Endothelial cell of umbilical vein (primary cell): ENCODE measurements around the gene TDRD3.

Experiments used
- CTCF ChIP-seq, 2 donors: IDR thresholded peaks; 1 replicate in 1 of 2; 2 replicates in 1 of 2; pipeline ENCODE4 v1.5.1; 2011; ENCODE audit warnings: low read length in 2 of 2, mild to moderate bottlenecking in 2 of 2, moderate library complexity in 2 of 2, control low read depth in 1 of 2, inconsistent platforms in 1 of 2, low read depth in 1 of 2; ENCODE audit not compliant: insufficient read depth in 1 of 2; ENCODE audit errors: extremely low read depth in 1 of 2
- POLR2A ChIP-seq: IDR thresholded peaks from 2 replicates; pipeline ENCODE4 v1.6.1; 2012; ENCODE audit warnings: low read depth, mild to moderate bottlenecking, control low read depth, low read length
- POLR2AphosphoS5 ChIP-seq: IDR thresholded peaks from 2 replicates; pipeline ENCODE4 v1.6.1; 2012; ENCODE audit warnings: low read depth, mild to moderate bottlenecking, control low read depth, low read length, moderate library complexity; ENCODE audit not compliant: insufficient read depth

GRCh38 chr13:60386250-60386649 lies 10.8 kb upstream of the TDRD3 start:
- no peak for TF ChIP-seq CTCF (IDR thresholded peaks at IDR 0.05; ENCODE audit: extremely low read depth in 1 of 2, insufficient read depth in 1 of 2, low read depth in 1 of 2, low read length in 2 of 2)
- no peak for TF ChIP-seq POLR2A
- no peak for TF ChIP-seq POLR2AphosphoS5
